ENCODE data around the gene ZSWIM6.

- TF ChIP-seq EZH2 (IDR thresholded peaks at IDR 0.05; ENCODE audit: low read length, unreplicated experiment) (no peak), CTCF (conservative IDR thresholded peaks at IDR 0.05; ENCODE audit: low read depth, low read length) (no peak), EZH2phosphoT487 (IDR thresholded peaks at IDR 0.05; ENCODE audit: borderline replicate concordance, low read length) (no peak)
Measured at GRCh38 chr5:61313960-61314681, 17.9 kb upstream of the ZSWIM6 start.

Data from PC-3 (cell line).